GM19455 (cell line): Measurements from ENCODE around the gene ADAMTSL1.

Source experiments
- ATAC-seq: cut with Tn5 transposase; IDR thresholded peaks from one replicate; pipeline ENCODE4 v1.9.1; 2021; ENCODE audit not compliant: unreplicated experiment

Gene ADAMTSL1

DNA sequence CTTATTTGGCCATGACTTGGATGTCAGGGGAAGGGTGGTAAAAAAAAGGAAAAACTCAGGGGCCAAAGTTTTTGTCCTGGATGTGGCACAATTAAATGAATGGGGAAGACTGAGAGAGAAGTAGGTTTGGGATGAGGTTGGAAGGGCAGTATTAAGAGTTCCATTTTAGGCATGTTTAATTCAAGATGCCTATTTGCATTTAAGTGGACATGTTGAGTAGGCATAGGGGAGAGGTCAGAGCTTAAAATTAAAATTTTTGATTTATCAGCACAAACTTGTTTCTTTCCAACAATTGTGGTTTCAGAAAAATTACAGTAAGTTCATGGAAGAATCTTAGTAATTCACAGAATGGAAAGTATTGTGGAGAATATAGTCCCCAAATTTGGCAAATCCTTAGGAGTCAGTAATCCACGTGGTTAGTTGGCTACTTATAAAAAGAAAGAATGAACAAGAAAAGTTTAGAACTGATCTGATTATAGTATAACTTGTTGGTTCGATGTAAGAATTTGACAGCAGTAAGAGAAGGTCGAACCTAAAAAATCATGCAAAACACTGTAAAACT is 293.1 kb downstream of the ADAMTSL1 start:
- ATAC-seq, result no peak

GRCh38 chr9:18768951-18769622 is 295.1 kb downstream of the ADAMTSL1 start:
- peak; percentile 91 for ATAC-seq

DNA sequence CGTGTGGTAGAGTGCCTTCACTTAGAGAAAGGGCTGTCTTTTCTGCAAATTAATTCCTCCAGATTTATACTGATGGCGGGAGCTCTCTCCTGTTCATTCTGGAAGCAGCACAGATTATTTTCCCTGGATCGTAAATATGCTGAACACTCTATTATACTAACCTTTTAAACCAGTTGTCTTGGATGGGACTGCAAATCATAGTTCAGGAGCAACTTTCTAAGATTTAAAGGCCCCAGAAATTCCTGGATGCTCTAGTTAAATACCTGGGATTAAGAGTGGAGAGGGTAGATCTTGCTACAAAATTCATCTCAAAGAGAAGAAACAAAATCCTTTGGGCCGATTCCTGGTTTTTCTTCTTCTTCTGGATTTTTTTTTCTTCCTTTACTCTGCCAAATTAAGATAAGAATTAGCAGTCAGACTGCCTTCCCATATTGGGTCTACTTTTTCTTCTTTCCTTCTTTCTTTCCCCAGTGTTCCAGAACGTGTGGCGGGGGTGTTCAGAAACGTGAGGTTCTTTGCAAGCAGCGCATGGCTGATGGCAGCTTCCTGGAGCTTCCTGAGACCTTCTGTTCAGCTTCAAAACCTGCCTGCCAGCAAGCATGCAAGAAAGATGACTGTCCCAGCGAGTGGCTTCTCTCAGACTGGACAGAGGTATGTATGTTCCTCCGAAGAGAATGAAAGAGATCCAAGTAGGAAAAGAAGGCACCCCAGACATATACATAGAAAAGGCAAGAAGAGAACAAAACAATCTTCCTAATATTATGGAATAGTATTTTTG is 296.4 kb downstream of the ADAMTSL1 start:
- no peak for ATAC-seq

- ATAC-seq, result no peak
Measured at GRCh38 chr9:18771011-18771410, 297.1 kb downstream of the ADAMTSL1 start.

GRCh38 chr9:18771763-18772162 is 297.8 kb downstream of the ADAMTSL1 start:
- ATAC-seq, result no peak

- no peak for ATAC-seq
Measured at GRCh38 chr9:18775241-18775640, 301.3 kb downstream of the ADAMTSL1 start.

DNA sequence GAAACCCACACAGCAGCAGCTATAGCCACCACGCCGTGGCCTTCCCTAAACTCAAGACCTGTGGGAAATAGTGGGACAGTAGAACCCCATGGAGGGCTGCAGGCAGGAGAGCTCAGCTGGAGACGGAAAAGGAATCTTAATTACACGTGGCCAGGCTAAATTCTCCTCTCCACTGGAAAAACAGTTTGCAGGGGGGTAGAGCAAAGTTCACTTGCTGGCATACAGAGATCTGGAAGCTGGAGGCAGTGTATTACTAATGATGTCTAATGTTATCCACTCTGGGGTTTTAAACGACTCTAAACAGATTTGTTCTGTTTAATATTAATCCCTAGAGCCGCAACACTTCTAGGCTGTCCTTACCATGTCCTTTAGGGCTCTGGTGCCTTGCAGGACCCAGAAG is 302.0 kb downstream of the ADAMTSL1 start:
- ATAC-seq, result no peak

- no peak for ATAC-seq
Measured at GRCh38 chr9:18776836-18777820, 303.2 kb downstream of the ADAMTSL1 start.

- ATAC-seq, result no peak
Measured at GRCh38 chr9:18778147-18778546, 304.2 kb downstream of the ADAMTSL1 start.

GRCh38 chr9:18778846-18779245 is 304.9 kb downstream of the ADAMTSL1 start:
- ATAC-seq, result no peak

DNA sequence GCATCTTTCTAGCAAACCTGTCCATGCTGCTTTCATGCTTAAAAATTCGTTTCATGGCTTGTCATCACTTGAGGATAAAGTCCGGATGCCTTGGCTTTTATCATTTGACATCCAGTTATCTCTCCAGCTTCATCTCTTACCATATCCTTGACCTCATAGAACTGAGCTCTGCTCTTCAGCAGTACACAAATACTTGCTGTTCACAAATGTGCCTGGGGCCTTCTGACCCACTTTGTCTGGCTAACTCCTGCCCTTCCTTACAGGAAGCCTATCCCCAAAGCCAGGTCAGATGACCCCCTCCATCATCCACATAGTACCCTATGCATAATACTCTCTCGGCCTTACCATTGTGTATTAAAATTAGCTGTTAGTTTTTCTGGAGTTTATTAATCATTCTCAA is 310.0 kb downstream of the ADAMTSL1 start:
- ATAC-seq, result no peak

DNA sequence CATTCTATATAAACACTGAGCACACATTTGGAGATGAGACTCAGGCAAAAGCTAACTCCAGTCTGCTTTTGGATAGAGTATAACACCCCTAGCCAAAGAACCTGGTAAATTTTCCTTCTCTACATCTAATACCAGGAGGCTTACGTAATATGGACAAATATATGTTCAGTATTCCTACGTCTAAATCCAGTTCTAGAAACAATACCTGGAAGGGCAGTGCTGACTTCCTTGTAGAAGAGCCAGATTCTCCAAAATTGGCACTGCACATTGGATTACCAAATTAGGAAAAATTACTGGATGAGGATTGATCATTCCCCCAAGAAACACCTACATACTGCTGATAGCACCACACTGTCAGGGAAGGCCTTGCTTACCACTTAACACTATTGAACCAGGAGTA is 311.7 kb downstream of the ADAMTSL1 start:
- no peak for ATAC-seq

DNA sequence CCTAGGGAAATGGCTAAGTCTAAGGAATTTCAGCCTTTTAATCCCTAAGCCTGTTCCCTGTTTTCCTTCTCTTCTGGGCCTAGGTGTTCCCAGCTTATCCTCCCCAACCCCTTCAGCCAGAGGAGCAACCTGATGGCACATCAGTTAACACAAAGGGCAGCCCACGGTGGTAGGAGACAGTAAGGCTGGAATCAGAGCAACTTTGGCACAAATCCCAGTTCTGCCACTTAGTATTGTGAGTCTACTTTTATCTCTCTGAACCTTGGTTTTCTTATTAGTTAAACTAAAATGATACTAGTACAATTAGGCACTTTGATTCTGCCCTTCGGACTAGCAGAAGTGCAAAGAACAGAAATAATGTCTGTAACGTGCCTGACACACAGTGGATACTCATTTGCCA is 312.2 kb downstream of the ADAMTSL1 start:
- no peak for ATAC-seq

GRCh38 chr9:18786911-18787650 is 313.1 kb downstream of the ADAMTSL1 start:
- ATAC-seq, result no peak

DNA sequence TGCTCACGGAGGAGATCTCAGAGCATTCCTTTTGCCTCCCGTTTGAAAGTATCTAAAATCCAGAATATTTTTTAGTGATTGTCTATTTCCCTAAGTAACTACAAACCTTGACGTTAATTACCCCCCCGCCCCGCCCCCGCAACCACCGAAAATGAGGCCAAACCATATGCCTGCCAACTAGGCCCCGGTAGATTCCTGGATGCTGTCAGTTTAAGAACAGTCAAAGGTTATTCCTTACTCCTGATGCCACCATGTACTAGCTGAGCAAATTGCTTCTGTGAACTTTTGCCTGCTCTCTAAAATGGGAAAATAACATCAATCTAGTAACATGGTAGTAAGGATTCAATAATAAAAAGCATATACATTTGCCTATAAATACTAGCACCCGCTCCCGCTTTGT is 314.3 kb downstream of the ADAMTSL1 start:
- ATAC-seq, result no peak

GRCh38 chr9:18791074-18791473 is 317.1 kb downstream of the ADAMTSL1 start:
- ATAC-seq, result no peak

GRCh38 chr9:18793122-18793521 is 319.2 kb downstream of the ADAMTSL1 start:
- no peak for ATAC-seq

GRCh38 chr9:18795947-18796671 is 322.2 kb downstream of the ADAMTSL1 start:
- no peak for ATAC-seq

DNA sequence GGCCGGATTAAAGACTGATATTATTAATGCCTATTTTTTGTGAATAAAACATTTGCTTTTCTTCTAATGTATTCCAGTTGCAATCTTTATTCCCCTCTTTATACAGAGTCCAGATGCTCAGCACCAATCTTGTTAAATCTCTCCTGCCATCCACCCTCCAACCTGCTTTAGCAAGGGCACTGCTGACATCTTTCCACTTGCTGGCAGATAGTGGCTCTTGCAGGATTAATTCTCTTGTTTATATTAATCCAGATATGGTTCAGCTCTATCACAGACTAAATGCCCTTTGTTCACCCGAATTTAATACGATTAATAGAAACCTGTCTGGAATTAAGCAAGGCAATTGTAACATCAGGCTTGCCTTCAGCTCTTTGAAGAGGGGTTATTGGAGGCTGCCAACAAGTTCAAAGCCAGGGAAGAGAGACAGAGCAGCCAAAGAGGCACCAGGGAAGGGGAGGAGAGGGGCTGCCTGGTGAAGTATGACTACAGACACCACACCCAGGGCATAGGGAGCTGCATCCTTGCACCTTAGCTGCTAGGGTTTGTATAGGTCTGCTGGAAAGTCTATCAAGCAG is 322.8 kb downstream of the ADAMTSL1 start:
- ATAC-seq, result no peak
